ENCODE data around the gene NEK6. TPM values are rescaled to one million over a fixed set of nuclear protein-coding genes. Genes with fewer than 3 reads are reported as not detected.

Gene NEK6
- total and polyA plus RNA-seq, 7 experiments from 2014 or later, result 0.43 to 32.8 (median 2.3) TPM

Other genes with a start within 250 kb of the NEK6 start
- gene LHX2, start 246.2 kb upstream of the NEK6 start, total RNA-seq, result not detected
- gene LHX2, start 246.2 kb upstream of the NEK6 start, polyA plus RNA-seq, result not detected
- gene PSMB7, start 157.5 kb downstream of the NEK6 start, total RNA-seq, result 100 to 1,000 TPM in 1 of 5 experiments, 10 to 100 TPM in 4; 59.4 to 129 (median 63.2) TPM
- gene PSMB7, start 157.5 kb downstream of the NEK6 start, polyA plus RNA-seq, result 100 to 1,000 TPM; 176 to 203 TPM
- not detected for gene ADGRD2, start 192.5 kb downstream of the NEK6 start, total RNA-seq
- not detected for gene ADGRD2, start 192.5 kb downstream of the NEK6 start, polyA plus RNA-seq
- under 1 TPM in 1 of 5 experiments, not detected in 4; 0.11 TPM for gene NR5A1, start 249.4 kb downstream of the NEK6 start, total RNA-seq
- not detected for gene NR5A1, start 249.4 kb downstream of the NEK6 start, polyA plus RNA-seq